Measurements from ENCODE around the gene FBLN2.
A peak's percentile ranks its signal among the peaks of the same experiment; 100 is the strongest.

FBLN2 gene

DNA sequence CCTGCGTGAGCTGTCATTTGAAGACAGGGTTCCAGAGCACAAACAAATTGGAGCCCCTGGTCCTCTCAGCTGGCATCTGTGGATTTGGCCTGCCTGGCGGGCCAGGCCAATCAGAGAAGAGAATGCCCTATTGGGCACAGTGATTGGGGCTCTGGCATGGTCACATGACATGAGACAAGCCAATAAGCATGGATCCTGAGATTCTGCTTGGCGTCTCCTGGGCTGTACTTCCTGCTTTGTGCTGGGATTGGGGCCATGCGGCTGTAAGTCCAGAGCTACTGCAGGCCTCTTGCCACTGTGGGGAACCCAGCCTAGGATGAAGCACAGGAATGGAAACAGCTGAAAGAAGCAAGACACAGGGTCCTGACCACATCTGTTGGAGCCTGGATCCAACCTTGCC, 121.4 kb downstream of the FBLN2 start:
- H3K4me3 ChIP-seq (ENCODE audit: low read depth, low read length): no peak overlapping the region
- DNase-seq (ENCODE audit: low read depth): no peak
- TF ChIP-seq, protein P1, sequence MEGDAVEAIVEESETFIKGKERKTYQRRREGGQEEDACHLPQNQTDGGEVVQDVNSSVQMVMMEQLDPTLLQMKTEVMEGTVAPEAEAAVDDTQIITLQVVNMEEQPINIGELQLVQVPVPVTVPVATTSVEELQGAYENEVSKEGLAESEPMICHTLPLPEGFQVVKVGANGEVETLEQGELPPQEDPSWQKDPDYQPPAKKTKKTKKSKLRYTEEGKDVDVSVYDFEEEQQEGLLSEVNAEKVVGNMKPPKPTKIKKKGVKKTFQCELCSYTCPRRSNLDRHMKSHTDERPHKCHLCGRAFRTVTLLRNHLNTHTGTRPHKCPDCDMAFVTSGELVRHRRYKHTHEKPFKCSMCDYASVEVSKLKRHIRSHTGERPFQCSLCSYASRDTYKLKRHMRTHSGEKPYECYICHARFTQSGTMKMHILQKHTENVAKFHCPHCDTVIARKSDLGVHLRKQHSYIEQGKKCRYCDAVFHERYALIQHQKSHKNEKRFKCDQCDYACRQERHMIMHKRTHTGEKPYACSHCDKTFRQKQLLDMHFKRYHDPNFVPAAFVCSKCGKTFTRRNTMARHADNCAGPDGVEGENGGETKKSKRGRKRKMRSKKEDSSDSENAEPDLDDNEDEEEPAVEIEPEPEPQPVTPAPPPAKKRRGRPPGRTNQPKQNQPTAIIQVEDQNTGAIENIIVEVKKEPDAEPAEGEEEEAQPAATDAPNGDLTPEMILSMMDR (IDR thresholded peaks at IDR 0.05; ENCODE audit: low read depth, low read length, missing control alignments): no peak

DNA sequence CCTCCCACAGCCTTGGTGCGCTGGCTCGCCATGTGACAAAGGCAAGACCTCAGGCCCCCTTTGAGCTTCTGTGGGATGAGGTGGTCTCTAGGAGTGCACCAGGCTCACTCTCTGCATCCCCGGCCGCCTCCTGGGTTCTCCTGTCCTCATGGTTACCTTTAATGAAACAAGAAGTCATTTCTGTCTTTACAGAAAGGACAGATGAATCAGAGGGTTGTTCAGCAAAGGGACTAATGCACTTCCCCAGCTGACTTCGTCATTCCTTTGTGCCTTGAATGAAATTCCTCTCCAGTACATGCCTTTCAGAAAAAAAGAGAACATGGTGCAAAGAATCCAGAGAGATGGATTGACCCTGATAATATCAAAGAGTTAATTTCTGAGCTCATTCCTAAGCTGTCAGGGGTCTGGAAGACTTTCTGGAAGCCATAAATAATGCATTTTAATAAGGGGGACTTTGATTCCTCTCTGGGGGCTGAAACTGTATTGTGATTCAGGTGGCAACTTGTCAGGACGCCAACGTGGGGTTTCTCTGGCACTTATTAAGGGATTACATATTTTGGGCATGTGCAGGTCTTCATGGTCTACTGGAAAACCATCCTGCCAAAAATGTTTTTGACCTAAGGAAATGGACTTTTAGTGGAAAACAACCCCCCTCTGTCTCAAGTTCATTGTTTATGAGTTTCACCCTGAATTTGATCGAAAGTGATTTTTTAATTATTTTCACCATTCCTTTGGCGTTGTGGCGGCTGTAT, 122.7 kb downstream of the FBLN2 start:
- TF ChIP-seq, protein P1 (IDR thresholded peaks at IDR 0.05; ENCODE audit: low read depth, low read length, missing control alignments): no peak
- H3K4me3 ChIP-seq (ENCODE audit: low read depth, low read length): no peak overlapping the region
- no peak for DNase-seq (ENCODE audit: low read depth)

DNA sequence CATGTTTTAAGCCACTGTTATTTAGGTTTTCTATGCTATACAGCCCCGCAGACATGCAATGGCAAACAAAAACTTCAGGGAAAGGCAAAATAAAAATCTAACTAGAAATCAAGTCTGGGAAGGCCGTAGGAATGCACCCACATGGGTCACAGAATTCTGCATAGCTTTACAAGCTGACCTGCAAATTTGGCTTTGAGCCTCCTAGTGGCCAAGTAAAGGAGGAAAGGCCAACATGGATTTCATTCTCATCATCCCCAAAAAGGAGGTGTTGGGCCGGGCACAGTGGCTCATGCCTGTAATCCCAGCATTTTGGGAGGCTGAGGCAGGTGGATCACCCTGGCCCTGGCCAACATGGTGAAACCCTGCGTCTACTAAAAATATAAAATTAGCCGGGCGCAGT, 124.3 kb downstream of the FBLN2 start:
- no peak overlapping the region for H3K4me3 ChIP-seq (ENCODE audit: low read depth, low read length)
- TF ChIP-seq, protein P1 (IDR thresholded peaks at IDR 0.05; ENCODE audit: low read depth, low read length, missing control alignments): peak; percentile 47
- no peak for DNase-seq (ENCODE audit: low read depth)

DNA sequence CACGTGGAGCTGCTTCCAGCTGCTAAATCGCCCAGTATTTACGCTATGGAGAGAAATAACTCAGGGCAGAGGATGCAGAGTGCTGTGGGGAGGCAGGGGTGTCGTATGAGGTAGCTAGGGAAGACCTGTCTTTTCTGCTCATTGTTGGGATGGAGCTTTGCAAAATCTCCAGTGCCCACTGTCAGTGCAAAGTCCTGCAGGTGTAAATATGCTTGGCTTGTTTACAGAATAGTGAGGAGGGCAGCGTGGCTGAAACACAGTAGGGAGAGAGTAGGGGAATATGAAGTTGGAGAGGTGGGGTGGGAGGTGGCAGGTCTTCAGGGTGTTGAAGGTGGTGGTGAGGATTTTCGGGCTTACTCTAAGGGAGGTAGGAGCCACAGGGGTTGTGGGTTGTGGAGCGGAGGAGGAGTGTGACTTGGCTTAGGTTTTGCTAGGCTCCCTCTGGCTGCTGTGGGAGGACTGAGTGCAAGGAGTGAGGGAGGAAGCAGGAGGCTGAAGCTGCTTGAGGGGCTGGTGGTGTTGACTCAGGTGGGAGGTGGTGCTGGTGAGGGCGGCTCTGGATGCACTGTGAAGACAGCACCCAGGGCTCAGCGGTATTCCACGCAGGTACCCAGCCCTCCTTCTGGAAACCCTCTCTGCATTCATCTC, 125.7 kb downstream of the FBLN2 start:
- TF ChIP-seq, protein P1 (IDR thresholded peaks at IDR 0.05; ENCODE audit: low read depth, low read length, missing control alignments): no peak
- no peak for DNase-seq (ENCODE audit: low read depth)
- H3K4me3 ChIP-seq (ENCODE audit: low read depth, low read length): no peak overlapping the region

DNA sequence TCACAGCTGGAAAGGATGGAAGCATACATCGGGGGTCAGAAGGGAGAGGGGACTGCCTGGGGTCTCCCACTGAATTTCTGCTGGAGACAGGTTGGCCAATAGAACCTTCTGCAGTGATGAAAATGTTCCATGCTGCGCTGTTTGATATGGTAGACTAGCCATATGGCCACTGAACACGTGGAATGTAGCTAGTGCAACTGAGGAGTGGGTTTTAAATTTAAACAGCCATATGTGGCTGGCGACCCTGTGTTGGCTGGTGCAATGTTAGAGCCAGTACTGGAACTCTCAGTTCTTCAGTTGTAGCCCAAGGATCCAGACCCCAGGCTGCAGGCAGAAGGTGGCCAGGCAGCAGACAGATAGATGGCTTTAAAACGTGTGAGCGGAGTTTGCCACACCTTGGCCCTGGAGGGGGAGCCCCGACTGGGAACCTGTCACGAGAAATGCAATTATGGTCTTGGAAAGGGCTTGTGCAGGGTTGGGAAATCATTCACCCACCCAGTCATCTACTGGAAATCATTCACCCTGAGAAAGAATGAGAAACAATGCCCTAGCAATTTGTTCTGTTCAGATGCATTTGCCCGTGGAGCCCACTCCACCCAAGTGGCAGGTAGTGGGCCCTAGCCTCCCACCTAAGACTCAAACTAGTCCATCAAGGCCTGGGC, 127.6 kb downstream of the FBLN2 start:
- no peak for DNase-seq (ENCODE audit: low read depth)
- TF ChIP-seq, protein P1 (IDR thresholded peaks at IDR 0.05; ENCODE audit: low read depth, low read length, missing control alignments): no peak
- H3K4me3 ChIP-seq (ENCODE audit: low read depth, low read length): no peak overlapping the region

DNA sequence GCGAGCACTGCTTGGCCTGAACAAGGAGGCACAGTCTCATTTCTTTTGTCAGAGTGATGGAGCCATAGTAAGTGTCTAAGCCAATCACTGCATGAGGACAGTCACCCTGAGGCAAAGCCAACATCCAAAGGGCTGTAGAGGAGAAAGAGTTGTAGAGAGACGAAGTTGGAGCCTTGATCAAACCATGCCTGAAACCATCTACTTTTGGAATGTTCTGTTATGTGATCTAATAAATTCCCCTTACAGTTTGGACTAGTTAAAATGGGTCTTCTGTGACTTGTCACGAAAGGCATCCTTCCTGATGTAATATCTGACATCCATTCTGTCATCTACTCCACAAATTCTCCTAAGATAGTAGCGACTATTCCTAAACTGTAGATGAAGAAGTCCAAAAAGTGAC, 128.3 kb downstream of the FBLN2 start:
- no peak for DNase-seq (ENCODE audit: low read depth)
- no peak overlapping the region for H3K4me3 ChIP-seq (ENCODE audit: low read depth, low read length)
- TF ChIP-seq, protein P1 (IDR thresholded peaks at IDR 0.05; ENCODE audit: low read depth, low read length, missing control alignments): no peak
